Stimulated activated CD4-positive, alpha-beta T cell treated with anti-CD3 and anti-CD28 coated beads, TNF-alpha, amount 100 ng/mL, for 48 hours (primary cell): ENCODE measurements around the gene AMOT.

Experiments used
- DNase-seq, 3 donors: peaks; one replicate each; pipeline ENCODE4 v3.0.0-alpha.2; 2020; ENCODE audit warnings: low read depth in 3 of 3

The AMOT gene

GRCh38 chrX:112803060-112803459 lies 37.6 kb downstream of the AMOT start:
- DNase-seq: no peak

GRCh38 chrX:112802541-112802940 lies 38.1 kb downstream of the AMOT start:
- DNase-seq: no peak

- DNase-seq: no peak
Measured at GRCh38 chrX:112800971-112801775, 39.5 kb downstream of the AMOT start.

GRCh38 chrX:112799425-112799824 lies 41.2 kb downstream of the AMOT start:
- DNase-seq: no peak

GRCh38 chrX:112798736-112799135 lies 41.9 kb downstream of the AMOT start:
- no peak for DNase-seq

- no peak for DNase-seq
Measured at GRCh38 chrX:112789931-112790330, 50.7 kb downstream of the AMOT start.

GRCh38 chrX:112786076-112786475 lies 54.6 kb downstream of the AMOT start:
- DNase-seq: no peak

- DNase-seq: no peak
Measured at GRCh38 chrX:112785344-112785743, 55.3 kb downstream of the AMOT start.

GRCh38 chrX:112784692-112785091 lies 55.9 kb downstream of the AMOT start:
- no peak for DNase-seq

GRCh38 chrX:112779139-112779538 lies 61.5 kb downstream of the AMOT start:
- DNase-seq: no peak

- no peak for DNase-seq
Measured at GRCh38 chrX:112774651-112775293, 65.9 kb downstream of the AMOT start.

GRCh38 chrX:112774142-112774541 lies 66.5 kb downstream of the AMOT start:
- DNase-seq: no peak

- no peak for DNase-seq
Measured at GRCh38 chrX:112769034-112769433, 71.6 kb downstream of the AMOT start.

- no peak for DNase-seq
Measured at GRCh38 chrX:112768563-112768962, 72.1 kb downstream of the AMOT start.

- DNase-seq: no peak
Measured at GRCh38 chrX:112766774-112767173, 73.9 kb downstream of the AMOT start.

- no peak for DNase-seq
Measured at GRCh38 chrX:112761242-112762207, 79.1 kb downstream of the AMOT start.

GRCh38 chrX:112760697-112761096 lies 79.9 kb downstream of the AMOT start:
- no peak for DNase-seq

- no peak for DNase-seq
Measured at GRCh38 chrX:112759966-112760365, 80.7 kb downstream of the AMOT start.

GRCh38 chrX:112759512-112759911 lies 81.1 kb downstream of the AMOT start:
- DNase-seq: no peak

GRCh38 chrX:112757946-112758345 lies 82.7 kb downstream of the AMOT start:
- DNase-seq: no peak

- no peak for DNase-seq
Measured at GRCh38 chrX:112753116-112753515, 87.5 kb downstream of the AMOT start.

GRCh38 chrX:112751076-112751475 lies 89.6 kb downstream of the AMOT start:
- DNase-seq: no peak
